Measurements from ENCODE around the gene SCYL1.

Gene SCYL1

GRCh38 chr11:65529475-65530156, 4.7 kb downstream of the SCYL1 start:
- no peak for DNase-seq (ENCODE audit: low spot score in 2 of 2)
- no peak overlapping the region for H3K27ac Mint-ChIP-seq
- H3K27me3 Mint-ChIP-seq = no peaks in the 10 kb centered on the region
- H3K9me3 Mint-ChIP-seq = no peaks in the 10 kb centered on the region
- H3K4me1 Mint-ChIP-seq = peaks cover 12% of the 10 kb centered on the region
- H3K36me3 Mint-ChIP-seq = peaks cover 9% of the 10 kb centered on the region
- no peak for ATAC-seq (ENCODE audit: low read depth)
- H3K4me3 Mint-ChIP-seq = no peak overlapping the region

- H3K9me3 Mint-ChIP-seq = no peaks in the 10 kb centered on the region
- H3K27ac Mint-ChIP-seq = no peak overlapping the region
Measured at GRCh38 chr11:65530157-65530496, 5.2 kb downstream of the SCYL1 start.

GRCh38 chr11:65532388-65533064, 7.6 kb downstream of the SCYL1 start:
- ATAC-seq (ENCODE audit: low read depth) = no peak
- Mint-ChIP-seq H3K27ac (no peak overlapping the region), H3K4me1 (peaks cover 7% of the 10 kb centered on the region), H3K9me3 (no peaks in the 10 kb centered on the region), H3K36me3 (peaks cover 11% of the 10 kb centered on the region), H3K4me3 (no peak overlapping the region), H3K27me3 (no peaks in the 10 kb centered on the region)
- DNase-seq (ENCODE audit: low spot score in 2 of 2) = no peak

More at GRCh38 chr11:65530157-65530496, 5.2 kb downstream of the SCYL1 start:
- Mint-ChIP-seq H3K36me3 (peaks cover 9% of the 10 kb centered on the region), H3K4me3 (no peak overlapping the region), H3K4me1 (peaks cover 13% of the 10 kb centered on the region), H3K27me3 (no peaks in the 10 kb centered on the region)
- DNase-seq (ENCODE audit: low spot score in 2 of 2) (no peak), ATAC-seq (ENCODE audit: low read depth) (peak; percentile 48)

- H3K9me3 Mint-ChIP-seq = no peaks in the 10 kb centered on the region
- peaks cover 9% of the 10 kb centered on the region for H3K36me3 Mint-ChIP-seq
- H3K27ac Mint-ChIP-seq = no peak overlapping the region
- peaks cover 2% of the 10 kb centered on the region for H3K4me1 Mint-ChIP-seq
- H3K27me3 Mint-ChIP-seq = no peaks in the 10 kb centered on the region
- DNase-seq (ENCODE audit: low spot score in 2 of 2) (no peak), ATAC-seq (ENCODE audit: low read depth) (no peak)
- H3K4me3 Mint-ChIP-seq = no peak overlapping the region
Measured at GRCh38 chr11:65535102-65535501, 10.2 kb downstream of the SCYL1 start.

- Mint-ChIP-seq H3K4me3 (no peak overlapping the region), H3K36me3 (peaks cover 4% of the 10 kb centered on the region), H3K27ac (peak overlapping the region; percentile 17), H3K4me1 (peaks cover 4% of the 10 kb centered on the region), H3K9me3 (no peaks in the 10 kb centered on the region), H3K27me3 (no peaks in the 10 kb centered on the region)
- ATAC-seq (ENCODE audit: low read depth) (no peak), DNase-seq (ENCODE audit: low spot score in 2 of 2) (no peak)
Measured at GRCh38 chr11:65536412-65537295, 11.8 kb downstream of the SCYL1 start.

GRCh38 chr11:65537296-65537597, 12.4 kb downstream of the SCYL1 start:
- Mint-ChIP-seq H3K36me3 (peaks cover 4% of the 10 kb centered on the region), H3K27me3 (no peaks in the 10 kb centered on the region), H3K27ac (no peak overlapping the region), H3K4me1 (peaks cover 7% of the 10 kb centered on the region), H3K4me3 (no peak overlapping the region), H3K9me3 (no peaks in the 10 kb centered on the region)
- no peak for DNase-seq (ENCODE audit: low spot score in 2 of 2)
- no peak for ATAC-seq (ENCODE audit: low read depth)

- Mint-ChIP-seq H3K36me3 (peaks cover 4% of the 10 kb centered on the region), H3K4me1 (peaks cover 9% of the 10 kb centered on the region), H3K4me3 (peak overlapping the region; percentile 21), H3K9me3 (no peaks in the 10 kb centered on the region), H3K27me3 (no peaks in the 10 kb centered on the region), H3K27ac (no peak overlapping the region)
- ATAC-seq (ENCODE audit: low read depth) (no peak), DNase-seq (ENCODE audit: low spot score in 2 of 2) (no peak)
Measured at GRCh38 chr11:65537620-65538231, 12.8 kb downstream of the SCYL1 start.

GRCh38 chr11:65538232-65538914, 13.5 kb downstream of the SCYL1 start:
- DNase-seq (ENCODE audit: low spot score in 2 of 2) = no peak
- H3K4me3 Mint-ChIP-seq = peak overlapping the region; percentile 61
- ATAC-seq (ENCODE audit: low read depth) = no peak
- H3K27ac Mint-ChIP-seq = no peak overlapping the region
- H3K4me1 Mint-ChIP-seq = peaks cover 11% of the 10 kb centered on the region
- no peaks in the 10 kb centered on the region for H3K9me3 Mint-ChIP-seq
- H3K36me3 Mint-ChIP-seq = peaks cover 2% of the 10 kb centered on the region
- H3K27me3 Mint-ChIP-seq = no peaks in the 10 kb centered on the region

GRCh38 chr11:65538915-65539743, 14.2 kb downstream of the SCYL1 start:
- H3K27me3 Mint-ChIP-seq = no peaks in the 10 kb centered on the region
- H3K9me3 Mint-ChIP-seq = no peaks in the 10 kb centered on the region
- H3K4me1 Mint-ChIP-seq = peaks cover 11% of the 10 kb centered on the region
- ATAC-seq (ENCODE audit: low read depth) (no peak), DNase-seq (ENCODE audit: low spot score in 2 of 2) (no peak)
- H3K36me3 Mint-ChIP-seq = peaks cover 2% of the 10 kb centered on the region
- H3K27ac Mint-ChIP-seq = no peak overlapping the region
- H3K4me3 Mint-ChIP-seq = peak overlapping the region; percentile 61

- Mint-ChIP-seq H3K4me3 (peak overlapping the region; percentile 92), H3K9me3 (no peaks in the 10 kb centered on the region), H3K27me3 (no peaks in the 10 kb centered on the region), H3K4me1 (peaks cover 13% of the 10 kb centered on the region), H3K27ac (peak overlapping the region; percentile 88), H3K36me3 (peaks cover 2% of the 10 kb centered on the region)
- DNase-seq (ENCODE audit: low spot score in 2 of 2) (no peak), ATAC-seq (ENCODE audit: low read depth) (peak; percentile 69)
Measured at GRCh38 chr11:65539744-65540289, 14.9 kb downstream of the SCYL1 start.

- Mint-ChIP-seq H3K36me3 (peaks cover 2% of the 10 kb centered on the region), H3K27ac (peak overlapping the region; percentile 88), H3K4me3 (peak overlapping the region; percentile 92), H3K4me1 (peaks cover 17% of the 10 kb centered on the region), H3K27me3 (no peaks in the 10 kb centered on the region), H3K9me3 (no peaks in the 10 kb centered on the region)
- ATAC-seq (ENCODE audit: low read depth) (peak; percentile 80), DNase-seq (ENCODE audit: low spot score in 2 of 2) (peak; percentile 92 to 95)
Measured at GRCh38 chr11:65540290-65541092, 15.6 kb downstream of the SCYL1 start.
